GM19023 (cell line): ENCODE results near the gene KCNH1.

Experiments used
- ATAC-seq: cut with Tn5 transposase; IDR thresholded peaks from one replicate; pipeline ENCODE4 v1.9.1; 2021; ENCODE audit warnings: mild to moderate bottlenecking, moderate library complexity; ENCODE audit not compliant: unreplicated experiment

KCNH1 gene

DNA sequence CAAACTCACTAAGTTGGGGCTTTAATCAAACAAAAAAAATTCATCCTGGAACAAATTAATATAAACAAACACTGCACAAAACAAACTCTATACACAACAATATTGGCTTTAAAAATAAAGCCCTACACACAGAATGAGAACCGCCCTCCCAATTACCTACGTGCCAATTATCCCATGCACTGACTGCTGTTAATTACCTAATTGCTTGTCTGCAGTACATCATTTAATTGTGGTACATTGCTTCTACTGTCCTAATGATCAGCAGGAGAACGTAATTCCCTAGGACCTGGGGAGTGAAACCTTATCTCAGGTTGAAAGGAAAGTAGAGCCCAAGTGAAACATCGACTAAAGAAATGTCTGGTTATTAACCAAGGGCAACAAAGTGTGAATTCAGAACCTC, 364.5 kb downstream of the KCNH1 start:
- no peak for ATAC-seq

- ATAC-seq, result no peak
These were observed 369.4 kb downstream of the KCNH1 start for GRCh38 chr1:210764536-210764935.

DNA sequence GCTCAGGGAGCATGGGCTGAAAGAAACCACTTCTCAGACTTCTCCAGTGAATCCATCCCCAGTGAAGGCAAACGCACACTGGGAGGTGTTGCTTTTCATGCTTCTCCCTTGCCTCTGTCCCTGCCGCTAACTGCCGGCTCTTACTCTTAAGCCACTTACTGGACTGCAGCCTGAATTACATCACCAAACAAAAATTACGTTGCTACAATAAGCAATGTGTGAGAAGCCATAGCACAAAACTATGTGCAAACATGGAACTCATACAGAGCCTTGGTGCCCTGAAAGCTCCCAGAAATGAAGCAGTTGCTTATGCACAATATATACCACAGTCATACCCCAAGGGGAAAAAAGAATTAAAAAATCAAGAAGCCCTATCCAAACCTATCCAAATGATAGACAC, 375.2 kb downstream of the KCNH1 start:
- ATAC-seq, result no peak

DNA sequence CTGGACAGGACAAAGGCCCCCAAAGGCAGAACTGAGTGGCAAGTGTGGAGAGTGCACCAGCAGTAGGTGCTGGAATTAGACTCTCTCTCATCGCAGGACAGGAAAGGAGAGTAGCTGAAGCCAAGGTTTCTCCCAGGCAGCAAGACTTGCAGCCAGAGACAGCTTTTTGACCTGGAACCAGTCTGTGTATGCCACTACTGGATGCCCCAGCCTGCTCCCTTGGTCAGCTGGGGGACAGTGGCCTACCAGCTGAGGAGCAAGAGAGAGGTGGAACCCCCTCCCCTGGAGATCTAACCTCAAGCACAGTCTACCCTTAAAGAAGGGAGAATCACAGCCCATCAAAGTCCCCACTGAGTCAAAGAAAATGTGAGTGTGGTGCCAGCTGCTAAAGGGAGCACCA, 375.7 kb downstream of the KCNH1 start:
- no peak for ATAC-seq

GRCh38 chr1:210757677-210758076, 376.3 kb downstream of the KCNH1 start:
- no peak for ATAC-seq

DNA sequence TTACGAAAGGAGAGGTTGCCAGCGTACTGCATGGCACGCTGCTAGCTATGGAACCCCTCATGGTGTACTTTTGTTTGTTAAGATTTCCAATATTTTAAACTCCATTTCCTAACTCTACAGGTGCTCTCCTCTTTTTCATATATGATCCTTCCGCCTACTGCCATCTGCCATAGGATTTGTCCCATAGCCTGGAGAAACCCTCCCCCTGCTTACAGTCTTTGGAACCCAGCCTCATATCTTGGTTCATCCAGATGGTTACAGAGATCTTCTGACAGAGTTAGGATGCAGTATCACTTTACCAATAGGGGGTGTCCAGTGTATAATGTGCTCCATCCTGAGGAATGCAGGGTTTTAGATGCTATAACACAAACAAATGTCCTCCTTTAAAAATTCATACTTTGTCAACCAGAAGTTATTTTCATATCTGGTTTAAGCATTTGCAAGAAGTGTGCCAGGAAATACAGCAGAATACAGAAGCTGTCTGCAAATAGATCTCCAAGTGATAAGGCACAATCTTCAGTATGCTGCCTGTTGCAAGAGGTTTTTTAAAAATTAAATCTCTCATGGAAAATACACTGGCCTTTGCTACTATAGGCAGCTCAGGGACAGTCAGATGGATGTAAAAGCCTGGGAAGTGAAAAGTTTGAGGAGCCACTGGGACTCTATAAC, 377.8 kb downstream of the KCNH1 start:
- no peak for ATAC-seq

GRCh38 chr1:210754878-210755665, 378.9 kb downstream of the KCNH1 start:
- ATAC-seq, result no peak

- ATAC-seq, result no peak
These were observed 382.0 kb downstream of the KCNH1 start for GRCh38 chr1:210751911-210752310.

DNA sequence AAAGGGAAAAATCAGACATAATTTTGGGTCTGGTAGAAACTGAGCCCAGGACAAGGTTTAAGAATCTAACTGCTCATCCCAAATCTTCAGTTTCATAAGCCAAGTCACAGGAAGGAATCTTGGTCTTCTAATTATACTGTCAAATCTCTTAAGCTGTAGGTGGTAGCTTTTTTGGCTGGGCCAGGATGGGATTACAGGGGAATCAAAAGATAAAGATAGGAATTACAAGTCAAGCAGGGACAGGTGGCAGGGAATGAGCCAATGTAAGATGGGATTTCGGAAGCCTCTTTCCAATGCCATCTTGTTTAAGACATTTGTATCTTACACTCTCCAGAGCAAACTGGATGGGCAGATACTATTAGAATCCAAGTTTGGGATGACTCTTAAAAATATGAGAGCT, 383.5 kb downstream of the KCNH1 start:
- ATAC-seq, result no peak

DNA sequence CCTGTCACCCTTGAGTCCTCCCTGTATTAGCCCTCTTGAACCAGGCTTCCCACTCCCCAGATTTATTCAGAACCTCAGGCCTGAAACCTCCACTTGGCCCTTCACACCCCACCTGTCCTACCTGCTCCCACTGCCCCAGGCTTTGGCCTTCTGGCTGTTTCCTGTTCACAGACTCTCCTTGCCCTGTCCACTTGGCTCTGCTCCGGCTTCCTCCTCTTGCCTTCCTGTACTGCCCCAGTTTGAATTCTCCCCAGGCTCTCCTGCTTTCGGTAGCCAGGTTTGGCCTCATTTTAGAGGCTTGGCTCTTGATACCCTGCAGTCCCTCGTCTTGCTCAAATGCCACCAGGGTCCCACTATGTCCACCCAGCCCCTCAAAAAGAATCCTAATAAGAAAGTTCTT, 385.2 kb downstream of the KCNH1 start:
- ATAC-seq, result no peak

GRCh38 chr1:210747890-210748289, 386.1 kb downstream of the KCNH1 start:
- ATAC-seq, result no peak

- no peak for ATAC-seq
These were observed 386.8 kb downstream of the KCNH1 start for GRCh38 chr1:210747112-210747511.

DNA sequence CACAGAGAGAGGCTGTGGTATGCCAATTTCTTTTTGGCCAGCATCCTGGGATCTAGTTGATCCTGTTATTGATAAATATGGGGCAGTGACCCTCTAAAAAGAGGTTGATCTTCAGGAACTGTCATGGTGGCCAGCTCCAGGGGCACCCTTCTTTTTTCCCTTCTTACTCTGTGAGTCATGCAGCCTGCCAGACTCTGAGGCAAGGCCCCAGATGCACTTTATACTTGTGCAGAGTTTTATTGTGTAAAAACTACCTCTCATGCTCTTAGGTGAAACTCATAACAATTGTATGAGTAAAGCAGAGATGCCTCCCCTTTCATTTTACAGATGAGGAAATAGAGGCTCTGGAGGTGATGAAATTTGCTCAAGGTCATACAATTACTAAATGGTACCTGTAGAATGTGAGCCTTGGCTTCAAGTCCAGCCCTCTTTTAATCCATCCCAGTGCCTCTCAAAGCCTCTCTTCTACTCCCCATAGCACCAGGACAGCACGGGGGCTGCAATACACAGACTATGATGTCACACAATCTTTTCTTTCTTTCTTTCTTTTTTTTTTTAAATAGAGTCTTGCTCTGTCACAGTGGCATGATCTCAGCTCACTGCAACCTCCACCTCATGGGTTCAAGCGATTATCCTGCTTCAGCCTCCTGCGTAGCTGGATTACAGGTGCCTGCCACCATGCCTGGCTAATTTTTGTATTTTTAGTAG, 387.8 kb downstream of the KCNH1 start:
- no peak for ATAC-seq

- ATAC-seq, result no peak
These were observed 390.9 kb downstream of the KCNH1 start for GRCh38 chr1:210743038-210743437.

DNA sequence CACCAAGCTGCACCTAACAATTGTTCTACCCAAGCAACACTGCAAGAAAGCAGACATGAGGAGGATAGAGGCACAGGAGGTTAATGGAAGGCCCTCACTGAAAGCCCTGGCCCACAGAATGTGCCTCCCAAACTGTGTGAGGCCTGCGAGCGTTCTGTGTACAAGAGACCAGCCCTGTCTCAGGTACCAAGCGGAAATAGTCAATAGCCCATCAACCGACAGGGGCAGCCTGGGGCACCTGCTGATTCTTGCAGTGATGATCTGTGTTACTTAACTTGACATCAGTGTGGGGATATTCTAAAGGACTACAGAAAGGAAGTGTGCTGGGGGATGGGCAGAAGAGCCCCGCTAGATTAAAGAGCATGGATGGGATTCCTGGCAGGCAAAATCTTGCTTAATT, 392.4 kb downstream of the KCNH1 start:
- ATAC-seq, result no peak

DNA sequence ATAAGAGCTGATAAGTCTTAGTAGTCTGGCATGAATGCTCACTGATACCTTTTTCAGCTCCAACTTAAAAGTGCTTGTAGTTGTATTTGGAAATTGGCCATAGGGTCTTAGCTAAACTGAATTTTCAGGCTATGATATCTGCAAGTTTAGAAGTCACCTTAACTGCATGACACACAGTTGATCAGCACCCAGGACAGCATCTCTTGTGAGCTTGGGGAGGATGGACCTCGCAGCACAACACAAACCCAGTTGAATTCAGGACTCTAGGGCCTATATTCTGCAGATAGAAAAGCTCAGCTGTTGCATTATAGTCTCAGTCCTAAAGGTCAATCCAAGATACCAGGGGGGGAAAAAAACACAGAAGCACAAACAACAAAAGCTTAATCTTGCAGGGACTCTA, 394.3 kb downstream of the KCNH1 start:
- ATAC-seq, result no peak

DNA sequence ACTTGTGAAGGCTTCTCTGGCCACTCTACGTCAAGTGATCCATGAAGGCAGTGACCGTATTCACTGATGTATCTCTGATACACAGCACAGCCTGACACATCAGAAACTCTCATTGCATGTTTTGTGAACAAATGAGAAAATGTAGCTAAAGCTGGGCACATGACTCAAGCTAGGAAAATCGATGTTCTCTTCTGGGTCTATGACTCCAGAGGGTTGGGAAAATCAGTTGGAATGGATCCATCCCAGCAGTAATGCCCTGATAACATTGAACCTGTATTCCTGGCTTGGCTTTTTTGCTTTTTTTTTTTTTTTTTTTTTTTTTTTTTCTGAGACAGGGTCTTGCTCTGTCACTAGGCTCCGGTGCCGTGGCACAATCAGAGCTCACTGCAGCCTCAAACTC, 395.7 kb downstream of the KCNH1 start:
- ATAC-seq, result no peak

- no peak for ATAC-seq
These were observed 397.2 kb downstream of the KCNH1 start for GRCh38 chr1:210736713-210737112.

DNA sequence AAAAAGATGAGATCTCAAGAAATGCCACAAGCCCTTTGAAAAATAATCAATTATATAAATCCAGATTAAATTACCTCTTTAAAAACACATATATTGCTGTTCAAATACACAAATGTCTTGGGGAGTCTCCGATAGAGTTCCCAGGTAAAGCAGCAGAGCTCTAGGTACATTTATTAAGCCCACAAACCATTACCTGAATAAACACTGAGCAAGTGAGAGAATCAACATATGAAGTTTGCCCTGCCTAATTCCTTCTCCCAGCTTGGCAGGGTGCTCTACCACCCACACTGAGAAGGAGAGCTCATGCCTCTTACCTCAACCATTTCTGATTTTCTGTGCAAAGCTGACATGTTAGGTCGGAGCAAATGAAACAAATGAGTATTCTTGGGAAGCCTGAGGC, 402.4 kb downstream of the KCNH1 start:
- ATAC-seq, result no peak

DNA sequence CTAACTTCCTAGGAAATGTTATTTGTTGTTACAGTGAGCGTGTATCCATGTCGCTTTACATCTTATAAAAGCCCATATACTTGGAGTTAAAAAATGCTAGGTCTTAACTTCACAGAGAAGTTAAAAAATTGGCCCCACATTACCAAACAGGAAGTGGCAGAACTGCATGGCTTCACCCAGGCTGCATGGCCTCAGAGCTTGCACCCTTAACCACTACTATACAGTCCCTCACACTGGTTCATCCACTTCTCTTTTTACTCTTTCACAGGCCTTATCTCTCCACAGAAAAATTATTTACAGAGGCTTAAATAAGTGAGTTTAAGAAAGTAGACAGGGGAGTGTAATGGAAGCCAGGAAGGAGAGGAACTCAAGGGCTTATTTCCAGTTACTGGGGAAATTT, 402.8 kb downstream of the KCNH1 start:
- no peak for ATAC-seq

DNA sequence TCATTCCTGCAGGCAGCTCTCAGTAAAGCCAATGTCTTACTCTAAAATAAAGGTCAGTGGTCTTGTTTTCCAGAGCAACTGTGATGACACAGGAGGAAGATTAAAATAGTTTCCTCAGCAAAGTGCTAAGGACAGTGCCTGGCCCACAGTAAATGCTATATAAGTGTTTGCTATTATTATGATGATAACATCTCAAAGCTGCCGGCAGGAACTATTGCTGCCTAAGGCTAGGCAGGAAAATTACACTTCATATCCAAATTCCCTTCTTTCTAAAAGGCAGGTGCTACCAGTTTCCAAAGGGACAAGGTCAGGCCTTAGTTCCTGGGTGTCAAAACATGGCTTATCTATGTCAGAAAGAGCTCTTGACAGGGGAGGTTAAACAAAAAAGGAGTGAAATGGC, 403.9 kb downstream of the KCNH1 start:
- no peak for ATAC-seq
